Activated effector memory CD4-positive, alpha-beta T cell treated with anti-CD3 and anti-CD28 coated beads, Interleukin-2, amount 50 U/mL, for 16 hours (primary cell): ENCODE measurements around the gene KCNJ6.
"Not testable (repeated sequence)": the region's sequence is repeated elsewhere in the genome, so short reads cannot be mapped to it uniquely, and the experiment has no call there.

Source experiments
- DNase-seq: peaks from one replicate; pipeline ENCODE4 v3.0.0-alpha.2; 2020

KCNJ6 gene, protein sequence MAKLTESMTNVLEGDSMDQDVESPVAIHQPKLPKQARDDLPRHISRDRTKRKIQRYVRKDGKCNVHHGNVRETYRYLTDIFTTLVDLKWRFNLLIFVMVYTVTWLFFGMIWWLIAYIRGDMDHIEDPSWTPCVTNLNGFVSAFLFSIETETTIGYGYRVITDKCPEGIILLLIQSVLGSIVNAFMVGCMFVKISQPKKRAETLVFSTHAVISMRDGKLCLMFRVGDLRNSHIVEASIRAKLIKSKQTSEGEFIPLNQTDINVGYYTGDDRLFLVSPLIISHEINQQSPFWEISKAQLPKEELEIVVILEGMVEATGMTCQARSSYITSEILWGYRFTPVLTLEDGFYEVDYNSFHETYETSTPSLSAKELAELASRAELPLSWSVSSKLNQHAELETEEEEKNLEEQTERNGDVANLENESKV

DNA sequence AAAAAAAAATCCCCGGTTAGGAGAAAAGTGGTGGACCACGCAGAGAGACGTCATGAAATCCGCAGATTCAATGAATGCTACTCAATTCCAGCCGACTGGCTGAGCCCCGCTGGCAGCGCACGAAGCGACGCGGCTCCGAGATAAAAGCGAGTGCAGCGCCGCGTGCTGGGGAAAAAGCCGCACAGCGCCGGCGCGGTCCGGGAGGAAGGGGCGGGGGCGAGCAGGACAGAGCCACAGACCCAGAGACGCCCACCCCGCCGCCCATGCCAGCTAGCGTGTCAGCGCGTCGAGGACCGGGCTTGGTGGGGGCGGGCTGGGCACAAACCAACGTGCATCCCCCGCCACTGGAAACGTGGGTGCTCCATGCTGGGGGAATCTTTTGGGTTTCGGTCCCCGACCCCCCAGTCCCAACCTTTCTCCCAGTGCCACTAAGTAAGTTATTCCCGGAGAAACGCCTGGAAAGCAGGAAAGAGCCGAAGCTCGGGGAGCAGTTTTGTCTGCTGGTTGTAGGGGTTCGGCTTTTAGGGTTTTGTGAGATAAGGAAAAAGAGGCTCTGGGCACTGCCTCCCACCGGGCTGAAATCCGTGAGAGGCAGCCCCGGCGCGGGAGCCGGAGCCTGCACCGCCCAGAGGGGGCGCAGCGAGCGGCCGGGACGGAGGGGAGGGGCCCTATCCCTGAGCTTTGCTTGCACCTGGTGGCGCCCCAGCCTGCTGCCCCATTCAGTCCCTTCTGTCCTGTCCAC, at the start of gene KCNJ6:
TSS of gene KCNJ6 (minus strand) at position 148 of the 742 bp plus-strand sequence. CDS start 75,775 bp downstream, outside the sequence.
- no peak for DNase-seq

DNA sequence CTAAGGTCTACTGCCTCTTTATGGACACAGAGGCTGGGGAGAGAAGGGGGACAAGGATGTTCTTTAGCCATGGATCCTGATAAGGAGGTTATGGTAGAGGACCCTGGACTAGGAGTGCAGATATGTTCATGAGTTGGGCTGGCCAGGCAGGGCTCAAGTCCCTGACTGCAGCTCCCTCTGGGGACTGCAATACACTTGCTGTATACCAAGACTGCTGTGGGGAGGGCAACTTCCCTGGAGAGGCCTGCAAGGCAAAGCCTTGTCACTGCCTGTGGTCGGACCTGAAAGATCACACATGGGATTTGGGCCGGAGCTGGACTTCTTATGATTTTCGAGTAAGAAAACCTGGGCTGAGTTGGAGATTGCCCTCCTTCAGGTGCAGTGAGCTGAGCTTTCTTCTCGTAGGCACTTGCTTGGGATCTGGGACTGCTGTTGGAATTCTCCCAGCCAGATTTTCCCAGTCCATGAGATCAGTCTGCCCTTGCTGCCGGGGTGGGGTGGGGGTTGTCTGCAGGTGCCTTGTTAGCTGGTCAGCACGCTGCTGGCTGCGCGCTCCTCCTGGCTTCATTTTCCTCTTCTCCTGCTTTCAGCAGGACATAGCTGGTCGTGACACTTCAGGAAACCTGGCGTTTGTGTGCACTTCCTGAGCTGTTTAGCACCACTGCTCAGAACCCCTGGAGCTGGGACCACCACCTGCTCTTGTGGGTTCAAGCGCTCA, 49.0 kb upstream of the KCNJ6 start:
- DNase-seq, result no peak

DNA sequence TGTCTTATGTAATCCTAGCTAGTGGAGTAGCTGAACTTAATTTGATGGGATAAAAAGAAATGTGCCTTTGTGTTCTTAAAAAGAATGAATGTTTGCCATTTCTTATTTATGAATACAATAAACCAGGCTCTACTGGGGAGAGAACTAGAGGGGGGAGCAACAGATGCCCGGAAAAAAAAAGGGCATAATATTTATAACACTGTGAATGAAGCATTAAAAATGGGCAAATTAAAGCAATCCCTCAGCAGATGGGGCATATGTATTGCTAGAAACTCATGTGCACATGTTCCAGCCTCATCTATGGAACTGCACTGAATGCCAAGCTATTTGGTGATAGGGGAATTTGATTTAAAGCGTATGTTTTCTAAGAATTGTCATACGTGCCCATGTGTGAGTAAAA, 42.3 kb upstream of the KCNJ6 start:
- no peak for DNase-seq

DNA sequence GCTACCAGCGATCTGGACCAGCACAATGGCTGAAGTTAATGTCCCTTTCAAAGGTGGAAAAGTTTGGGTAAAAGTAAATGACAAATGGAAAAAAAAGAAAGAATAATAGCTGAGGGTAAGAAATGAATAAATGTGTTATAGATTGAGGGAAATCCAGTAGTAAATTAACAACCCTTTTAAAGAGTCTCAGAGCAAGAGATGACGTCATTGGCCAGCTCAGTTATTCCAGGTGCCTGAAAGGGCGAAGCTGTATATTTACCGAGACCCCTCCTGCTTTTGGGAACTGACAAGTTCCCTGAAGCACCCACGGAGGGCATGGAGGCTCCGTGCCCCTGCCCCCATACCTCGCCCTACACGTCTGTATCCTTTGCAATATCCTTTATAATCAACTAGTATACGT, 40.5 kb upstream of the KCNJ6 start:
- DNase-seq, result no peak

DNA sequence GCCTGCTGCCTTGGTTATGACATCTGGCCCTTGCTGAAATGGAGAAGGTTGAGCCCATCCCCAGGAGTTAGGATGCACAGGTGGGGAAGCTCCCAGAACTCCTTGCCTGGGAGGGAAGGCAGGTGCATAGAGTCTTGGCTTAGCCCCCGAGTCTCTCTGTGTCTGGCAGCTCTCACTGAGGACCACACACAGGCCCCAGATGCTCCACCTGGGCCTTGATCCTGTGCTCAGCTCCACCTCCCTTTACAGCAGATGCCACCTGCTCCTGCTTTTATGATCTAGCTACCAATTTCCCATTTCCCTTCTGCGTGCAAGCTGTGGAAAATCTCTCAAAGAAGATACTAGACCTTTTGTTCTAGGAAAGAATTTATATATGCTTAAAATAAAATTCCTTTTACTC, 28.8 kb upstream of the KCNJ6 start:
- no peak for DNase-seq

DNA sequence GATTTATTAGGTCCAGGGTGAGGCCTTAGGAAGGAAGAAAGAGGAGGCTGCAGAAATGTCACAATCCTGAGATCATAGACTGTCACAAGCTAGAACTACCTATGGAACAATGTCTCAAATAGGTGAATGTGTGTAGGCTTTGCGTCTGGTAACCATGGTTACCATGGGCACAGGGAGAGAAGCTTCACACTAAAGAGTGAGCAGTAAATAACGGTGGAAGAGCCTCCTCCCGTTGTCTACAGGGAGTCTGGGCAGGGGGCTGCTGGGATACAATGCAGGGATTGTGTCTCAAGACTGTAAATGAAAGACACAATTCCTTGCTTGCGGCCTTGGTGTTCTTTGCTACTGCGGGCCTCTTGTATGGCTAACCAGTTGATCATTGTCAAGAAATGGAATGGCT, 28.2 kb upstream of the KCNJ6 start:
- DNase-seq, result no peak

DNA sequence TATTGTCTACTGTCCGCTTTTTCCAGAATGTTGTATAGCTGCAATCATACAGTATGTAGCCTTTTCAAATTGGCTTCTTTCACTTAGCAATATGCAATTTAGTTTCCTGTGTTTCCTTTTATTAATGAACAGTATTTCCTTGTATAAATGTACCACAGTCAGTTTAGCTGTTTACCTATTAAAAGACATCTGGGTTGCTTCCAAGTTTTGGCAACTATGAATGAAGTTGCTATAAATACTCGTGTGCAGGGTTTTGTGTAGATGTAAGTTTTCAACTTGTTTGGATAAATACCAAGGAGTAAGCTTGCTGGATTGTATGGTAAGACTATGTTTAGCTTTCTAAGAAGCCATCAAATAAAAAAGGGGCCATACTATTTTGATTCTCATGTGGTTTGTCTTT, 24.4 kb upstream of the KCNJ6 start:
- no peak for DNase-seq

DNA sequence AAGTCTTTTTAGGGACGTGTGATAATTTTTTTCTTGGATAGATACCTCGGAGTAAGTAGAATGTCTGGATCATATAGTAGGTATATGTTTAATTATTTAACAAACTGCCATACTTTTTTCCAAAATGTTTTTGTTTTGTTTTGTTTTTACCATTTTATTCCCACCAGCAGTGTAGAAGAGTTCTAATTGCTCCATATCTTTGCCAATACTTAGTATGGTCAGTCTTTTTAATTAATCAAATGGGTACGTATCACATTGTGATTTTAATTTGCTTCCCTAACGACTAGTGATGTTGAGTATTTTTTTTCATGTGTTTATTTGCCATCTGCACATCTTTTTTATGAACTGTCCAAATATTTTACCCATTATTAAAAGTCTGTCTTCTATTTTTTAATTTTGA, 23.6 kb upstream of the KCNJ6 start:
- DNase-seq, result no peak

DNA sequence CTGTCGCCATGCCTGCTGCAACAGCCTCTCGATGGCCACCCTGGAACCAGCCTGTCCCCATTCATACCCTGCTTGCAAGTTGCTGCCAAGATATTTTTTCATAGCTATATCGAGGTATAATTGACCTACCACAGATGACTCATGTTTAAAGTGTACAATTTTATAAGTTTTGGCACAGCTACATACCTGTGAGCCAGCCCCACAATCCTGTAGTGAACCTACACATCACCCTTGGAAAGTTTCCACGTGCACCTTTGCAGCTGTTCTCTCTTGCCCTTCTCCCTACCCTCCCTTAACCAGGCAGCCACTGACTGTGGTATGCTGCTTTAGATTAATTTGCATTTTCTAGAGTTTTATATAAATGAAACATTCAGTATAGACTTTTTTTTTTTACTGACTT, 23.0 kb upstream of the KCNJ6 start:
- no peak for DNase-seq

DNA sequence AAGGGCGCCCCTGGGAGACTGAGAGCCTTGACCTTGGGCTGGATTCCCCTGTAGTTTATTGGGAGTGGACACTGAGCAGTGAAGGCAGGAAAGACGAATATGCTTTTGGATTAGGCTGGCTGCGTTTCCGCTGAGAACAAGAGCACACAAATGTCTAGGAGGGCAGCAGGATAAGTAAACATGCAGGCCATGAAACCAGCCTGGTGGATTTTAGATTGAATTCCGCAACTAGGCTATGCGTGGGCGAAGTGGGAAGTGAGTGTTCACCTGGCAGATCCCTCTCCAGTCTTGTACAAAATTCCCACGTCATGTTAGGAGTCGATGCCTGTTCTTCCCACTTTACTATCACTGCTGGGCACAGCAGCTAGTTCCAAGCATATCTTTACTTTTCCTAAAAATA, 21.4 kb upstream of the KCNJ6 start:
- no peak for DNase-seq

DNA sequence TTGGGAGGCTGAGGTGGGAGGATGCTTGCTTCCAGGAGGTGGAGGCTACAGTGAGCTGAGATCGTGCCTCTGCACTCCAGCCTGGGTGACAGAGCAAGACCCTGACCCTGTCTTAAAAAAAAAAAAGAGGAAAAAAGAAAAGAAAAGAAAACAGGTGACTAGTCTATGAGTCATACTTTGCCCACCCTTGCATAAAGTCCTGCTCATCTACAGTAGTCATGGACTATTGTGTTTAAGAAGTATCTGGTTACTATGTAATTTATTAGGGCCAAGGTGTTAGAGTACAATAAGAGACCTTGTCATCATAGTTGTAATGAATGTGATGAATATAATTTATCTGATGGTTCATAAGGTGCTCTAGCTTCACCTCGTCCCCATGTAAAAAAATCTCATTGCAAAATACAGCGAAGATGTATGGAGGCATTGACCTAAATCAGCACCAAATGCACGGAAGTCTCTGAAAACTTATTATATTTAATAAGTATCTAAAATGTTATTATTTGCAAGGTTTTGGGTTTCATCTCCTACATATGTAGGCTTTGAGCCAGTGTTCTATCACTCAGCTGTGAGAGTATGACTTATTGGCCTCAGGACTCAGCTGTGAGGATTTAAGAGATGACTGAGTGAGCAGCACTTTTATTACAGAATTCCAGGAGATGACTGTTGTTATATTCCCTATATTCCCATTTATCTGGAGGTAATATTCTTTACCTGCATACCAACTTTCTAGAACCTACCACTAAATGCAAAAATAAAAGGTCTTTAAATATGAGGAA, 19.9 kb upstream of the KCNJ6 start:
- no peak for DNase-seq

DNA sequence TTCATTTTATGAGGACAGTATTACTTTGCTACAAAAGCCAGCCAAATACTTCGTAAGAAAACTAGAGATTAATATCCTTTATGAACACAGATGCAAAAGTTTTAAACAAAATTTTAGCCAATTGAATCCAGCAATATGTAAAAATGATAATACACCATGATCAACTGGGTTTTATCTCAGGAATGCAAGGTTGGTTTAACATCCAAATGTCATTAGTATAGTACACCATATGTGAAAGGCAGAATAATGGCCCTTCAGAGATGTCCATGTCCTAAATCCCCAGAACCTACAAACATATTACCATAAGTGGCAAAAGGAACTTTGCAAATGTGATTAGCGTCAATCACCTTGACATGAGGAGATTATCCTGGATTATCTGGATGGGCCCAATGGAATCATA, 16.7 kb upstream of the KCNJ6 start:
- no peak for DNase-seq

DNA sequence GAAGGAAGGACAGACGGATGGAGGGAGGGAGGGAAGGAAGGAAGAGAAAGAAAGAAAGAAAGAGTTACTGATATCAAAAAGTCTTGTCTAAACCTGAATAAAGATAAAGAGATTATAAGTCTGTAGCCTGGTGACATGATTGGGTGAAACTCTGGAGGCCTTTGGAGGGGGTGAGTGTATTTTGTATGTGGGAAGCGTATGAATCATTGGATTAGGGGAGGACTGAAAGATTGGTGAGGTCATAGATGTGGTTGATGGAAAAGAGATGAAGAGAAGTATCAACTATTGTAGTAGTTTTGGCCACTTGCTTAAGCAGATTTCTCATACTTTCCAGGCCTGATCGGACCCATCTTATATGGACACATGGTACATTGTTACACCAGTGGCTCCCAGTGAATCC, 11.5 kb upstream of the KCNJ6 start:
- DNase-seq, result no peak

DNA sequence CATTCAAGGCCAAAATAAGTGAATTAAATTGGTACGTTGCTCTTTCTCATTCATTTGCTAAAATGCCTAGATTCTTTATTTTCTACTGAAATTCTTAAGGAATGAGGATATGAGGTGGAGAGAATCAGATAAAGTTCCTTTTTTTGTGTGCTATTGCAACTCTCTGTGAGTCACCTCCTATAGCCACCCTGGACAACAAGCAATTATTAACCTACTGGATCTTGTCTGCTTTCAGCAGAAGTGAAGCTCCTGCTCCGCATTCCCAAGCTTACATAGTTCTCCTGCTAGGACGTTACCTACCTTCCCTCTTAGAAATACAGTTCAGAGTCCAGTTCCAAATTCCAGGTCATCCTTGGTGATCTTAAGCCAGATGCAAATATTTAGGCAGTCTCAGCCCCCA, 4.8 kb upstream of the KCNJ6 start:
- DNase-seq, result no peak

DNA sequence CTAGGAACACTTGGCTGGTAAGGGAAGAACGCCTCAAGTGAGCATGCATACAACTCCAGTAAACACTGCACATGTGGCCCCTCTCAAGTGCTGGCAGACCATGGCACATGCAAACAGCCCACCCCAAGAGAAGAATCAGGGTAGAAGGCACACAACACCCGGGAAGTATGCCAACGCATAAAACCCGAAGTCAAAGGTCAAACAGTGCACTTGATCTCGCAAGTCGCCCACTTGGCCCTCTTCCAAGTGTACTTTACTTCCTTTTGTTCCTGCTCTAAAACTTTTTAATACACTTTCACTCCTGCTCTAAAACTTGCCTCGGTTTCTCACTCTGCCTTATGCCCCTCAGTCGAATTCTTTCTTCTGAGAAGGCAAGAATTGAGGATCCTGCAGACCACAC, 4.0 kb upstream of the KCNJ6 start:
- DNase-seq, result not testable (repeated sequence)

DNA sequence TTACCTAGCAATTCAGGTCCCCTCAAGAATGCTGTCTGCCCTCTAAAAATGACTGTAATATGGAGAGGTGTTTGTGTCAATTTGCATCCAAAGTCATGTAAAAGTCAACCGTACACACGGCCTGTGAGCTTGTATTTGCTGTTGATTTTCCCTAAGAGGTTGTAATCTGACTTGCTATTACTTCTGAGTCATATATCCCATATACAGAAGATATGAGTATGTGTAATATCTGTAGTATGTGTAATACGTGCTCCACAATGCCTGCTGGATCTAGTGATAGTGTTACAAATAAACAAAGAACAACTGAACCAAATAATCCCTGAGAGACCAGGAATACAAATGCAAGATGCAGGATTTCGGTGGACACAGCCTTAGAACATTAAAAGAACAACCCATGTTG, 1.4 kb upstream of the KCNJ6 start:
- no peak for DNase-seq

DNA sequence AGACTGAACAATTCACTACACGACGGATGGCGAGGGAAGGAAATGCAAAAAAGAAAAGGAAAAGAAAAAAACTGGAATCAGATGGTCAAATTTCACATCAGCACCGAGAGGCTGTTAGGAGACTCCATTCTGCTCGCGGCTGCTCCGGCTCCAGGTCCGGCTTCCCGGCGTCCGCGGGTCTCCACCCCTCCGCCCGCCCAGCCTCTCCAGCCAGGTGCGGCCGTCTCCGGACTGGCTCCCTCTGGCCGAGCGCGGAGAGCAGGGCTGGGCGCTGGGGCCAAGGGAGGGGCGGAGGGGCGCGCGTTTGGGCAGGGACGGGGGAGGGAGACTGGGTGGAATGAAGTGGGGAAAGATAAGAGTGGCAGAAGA, 332 bp downstream of the KCNJ6 start:
- DNase-seq, result no peak

DNA sequence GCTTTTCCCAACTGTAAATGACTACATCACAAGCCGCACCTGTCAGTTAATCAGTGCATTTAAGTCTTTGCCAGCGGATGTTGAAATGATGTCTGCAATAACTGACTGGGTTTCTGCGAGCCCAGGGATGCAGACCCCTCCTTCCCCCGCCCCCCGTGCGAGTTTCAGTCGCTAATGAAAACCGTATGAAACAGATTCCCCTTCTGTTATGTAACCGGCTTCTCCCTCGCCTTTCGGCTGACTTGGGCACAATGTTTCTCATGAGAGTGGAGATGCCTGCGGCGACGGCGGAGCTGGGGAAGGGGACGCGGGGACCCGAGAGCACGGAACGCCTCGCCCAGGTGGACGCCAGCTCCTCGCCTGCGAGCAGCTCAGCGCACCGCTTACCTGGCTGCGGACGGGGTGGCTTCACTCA, 753 bp downstream of the KCNJ6 start:
- no peak for DNase-seq

DNA sequence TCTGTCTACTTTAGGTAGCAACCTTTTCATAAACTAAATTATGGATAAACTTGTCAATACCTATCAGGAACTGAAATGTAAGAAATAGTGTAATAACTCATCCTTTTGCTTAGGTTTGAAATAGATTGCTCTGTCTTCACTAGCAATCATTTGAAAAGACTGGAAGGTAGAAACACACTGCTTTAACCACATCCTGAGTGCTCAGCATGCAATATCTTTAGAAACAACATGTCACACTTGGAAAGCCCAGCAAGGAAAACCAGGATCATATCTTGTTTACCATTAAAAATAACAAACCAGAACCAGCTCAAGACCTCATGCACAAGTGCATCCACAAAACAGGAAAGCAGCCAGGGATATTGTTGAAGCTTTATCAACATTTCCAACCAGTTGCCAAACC, 3.6 kb downstream of the KCNJ6 start:
- DNase-seq, result no peak

DNA sequence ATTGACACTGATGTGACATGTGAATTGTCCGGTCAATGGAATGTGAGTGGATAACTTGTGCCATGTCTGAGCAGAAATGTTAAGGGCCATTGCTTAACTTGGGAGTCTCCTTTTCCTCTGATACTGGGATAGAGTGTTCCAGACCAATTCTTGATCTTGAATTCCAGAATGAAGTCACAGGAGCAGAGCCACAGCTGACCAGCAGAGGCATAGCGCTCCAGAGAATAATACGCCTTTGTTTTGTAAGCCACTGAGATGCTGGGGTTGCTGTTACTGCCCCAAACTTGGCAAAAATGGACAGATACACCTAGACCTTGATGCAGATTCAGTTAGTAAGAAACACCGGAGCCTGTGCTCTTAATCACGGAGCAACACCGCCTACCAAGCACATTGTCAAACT, 6.3 kb downstream of the KCNJ6 start:
- DNase-seq, result no peak

DNA sequence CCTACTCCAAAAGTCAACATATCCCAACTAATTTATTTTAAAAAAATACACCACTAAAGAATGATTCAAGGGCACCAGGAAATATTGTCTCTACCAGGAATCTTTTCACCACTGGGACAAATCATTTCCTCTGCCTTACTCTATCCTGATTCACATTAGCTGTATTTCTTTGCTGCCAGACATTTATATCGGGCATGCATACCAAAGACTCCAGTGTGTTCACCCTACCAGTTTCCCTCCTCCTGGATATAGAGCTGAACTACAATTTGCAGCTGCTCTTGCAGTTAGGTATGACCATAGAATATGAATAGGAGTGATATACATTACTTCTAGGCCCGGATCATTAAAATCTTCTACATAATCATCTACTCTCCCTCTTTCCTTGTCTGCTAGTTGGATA, 7.6 kb downstream of the KCNJ6 start:
- no peak for DNase-seq

DNA sequence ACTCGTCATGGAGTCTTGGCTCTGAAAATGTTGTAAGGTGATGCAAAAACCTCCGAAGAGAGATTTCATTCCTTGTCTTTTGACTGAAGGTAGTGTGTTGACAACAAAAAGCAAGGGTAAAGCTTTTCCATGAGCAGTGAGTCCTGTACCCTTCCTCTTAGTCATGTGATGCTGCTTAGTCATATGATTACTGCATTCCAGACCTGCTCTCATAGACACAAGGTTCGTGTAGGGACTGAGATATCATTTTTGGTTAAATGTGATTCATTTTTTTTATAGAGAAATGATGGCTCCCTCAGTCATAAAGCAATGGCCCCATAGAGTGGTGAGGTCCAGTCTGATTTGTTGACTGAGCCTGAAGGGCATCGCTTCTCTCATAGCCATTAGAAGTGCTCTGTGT, 9.2 kb downstream of the KCNJ6 start:
- DNase-seq, result no peak

DNA sequence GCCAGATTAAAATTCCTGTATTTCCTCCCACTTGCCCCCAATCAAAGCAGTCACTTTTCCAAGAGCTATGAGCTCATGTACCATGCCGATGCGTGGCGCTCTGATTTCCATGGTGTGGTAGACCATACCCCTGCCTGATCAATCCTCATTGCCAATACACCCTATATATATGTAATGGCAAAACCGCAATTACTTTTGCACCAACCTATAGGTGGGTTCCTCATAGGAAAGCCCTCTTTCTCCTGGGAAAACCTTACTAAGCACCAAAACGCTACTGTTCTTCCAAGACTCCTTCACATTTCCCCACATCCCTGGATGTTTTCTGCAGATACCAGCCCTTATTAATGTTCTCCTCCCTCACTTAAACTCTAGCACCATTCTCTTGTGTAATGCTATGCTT, 11.0 kb downstream of the KCNJ6 start:
- no peak for DNase-seq
